Skin epidermis (tissue), 12 donors: ENCODE data around the gene ATF6.
"Not testable (repeated sequence)": the region's sequence is repeated elsewhere in the genome, so short reads cannot be mapped to it uniquely, and the experiment has no call there.

Experiments used
- H3K27ac ChIP-seq, 21 experiments: fragments of 200-600 bp; sonication (generic) in 11 of 21; one replicate each; pipeline ENCODE4 v1.5.0; 2020; ENCODE audit warnings: mild to moderate bottlenecking in 3 of 21, inconsistent platforms in 2 of 21, moderate library complexity in 2 of 21
- H3K4me3 ChIP-seq, 7 experiments: fragments of 200-600 bp; sonication (generic) in 2 of 7; one replicate each; pipeline ENCODE4 v1.5.0; 2020; ENCODE audit warnings: inconsistent platforms in 2 of 7, mild to moderate bottlenecking in 2 of 7, moderate library complexity in 1 of 7

The ATF6 gene

DNA sequence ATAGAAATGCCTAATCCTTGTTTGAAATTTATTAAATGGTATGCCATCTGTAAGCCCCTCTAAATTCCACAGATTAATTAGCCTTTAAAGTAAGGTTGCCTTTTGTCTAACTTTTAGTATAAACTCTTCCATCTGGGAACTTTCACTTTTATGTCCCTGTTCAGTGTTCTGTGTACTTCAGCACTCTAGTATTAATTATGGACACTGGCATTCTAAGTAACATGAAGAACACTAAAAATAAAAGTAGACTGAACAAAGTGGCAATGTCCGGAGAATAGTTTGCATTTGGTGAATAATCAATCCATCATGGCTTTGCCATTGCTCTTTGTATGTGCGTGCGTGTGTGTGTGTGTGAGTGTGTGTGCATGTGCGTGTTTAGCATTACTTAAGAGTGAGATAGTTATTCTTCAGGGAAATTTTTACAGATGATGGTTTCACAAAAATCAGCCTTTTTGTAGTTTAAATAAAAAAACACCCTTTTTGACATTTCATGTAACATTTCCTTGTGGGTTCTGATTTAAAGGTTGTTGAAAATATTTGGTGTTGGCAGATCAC is 51.1 kb downstream of the ATF6 start:
- no peak overlapping the region for H3K27ac ChIP-seq

DNA sequence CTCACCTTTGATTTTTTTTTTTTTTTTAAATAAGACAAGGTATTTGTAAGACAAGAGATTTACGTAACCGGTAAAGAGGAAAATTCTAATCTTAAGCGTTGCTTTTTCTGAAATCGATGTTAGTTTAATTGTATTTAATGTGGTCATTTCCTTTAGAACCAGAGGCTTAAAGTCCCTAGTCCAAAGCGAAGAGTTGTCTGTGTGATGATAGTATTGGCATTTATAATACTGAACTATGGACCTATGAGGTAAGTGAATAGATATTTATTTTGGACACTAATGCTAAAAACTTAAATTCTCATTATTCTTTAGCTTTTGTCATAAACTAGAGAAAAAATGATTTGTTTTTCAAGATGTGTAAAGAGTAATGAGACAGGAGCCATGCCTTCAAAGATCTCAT is 54.8 kb downstream of the ATF6 start:
- Histone ChIP-seq H3K27ac (no peak overlapping the region), H3K4me3 (no peak overlapping the region)

More for the DNA sequence above, 51.1 kb downstream of the ATF6 start:
- no peak overlapping the region for H3K4me3 ChIP-seq

DNA sequence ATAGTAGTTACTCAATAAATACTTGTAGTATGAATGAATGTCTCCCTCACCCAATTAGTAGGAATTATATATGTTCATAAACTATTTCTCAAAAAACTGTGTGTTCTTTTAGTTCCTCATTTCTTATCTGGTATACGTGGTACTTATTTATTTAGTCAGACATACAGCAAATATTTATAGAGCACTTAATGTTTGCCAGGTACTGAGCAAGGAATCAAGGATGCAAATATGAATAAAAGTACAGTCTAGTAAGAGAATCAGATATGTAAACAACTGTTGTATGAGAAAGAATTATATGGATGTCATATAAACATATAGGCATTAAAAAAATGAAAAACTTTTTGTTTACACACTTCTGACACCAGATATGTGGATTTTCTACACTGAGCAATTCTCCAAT is 58.5 kb downstream of the ATF6 start:
- Histone ChIP-seq H3K4me3 (no peak overlapping the region), H3K27ac (no peak overlapping the region)

DNA sequence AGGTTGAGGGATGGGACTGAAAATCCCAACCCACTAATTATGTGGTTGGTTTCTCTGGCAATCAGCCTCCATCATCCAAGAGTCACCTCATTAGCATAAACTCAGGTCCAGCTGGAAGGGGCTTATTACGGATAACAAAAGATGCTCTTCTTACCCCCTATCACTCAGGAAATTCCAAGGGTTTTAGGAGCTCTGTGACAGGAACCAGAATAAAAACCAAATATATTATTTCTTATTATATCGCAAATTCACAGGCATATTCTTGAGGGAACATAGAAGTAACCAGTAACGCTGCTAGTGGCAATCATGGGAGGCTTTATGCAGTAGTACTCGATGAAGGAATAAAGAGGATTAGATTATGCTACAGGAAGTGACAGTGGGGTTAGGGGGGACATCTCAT is 59.7 kb downstream of the ATF6 start:
- H3K27ac ChIP-seq = no peak overlapping the region
- H3K4me3 ChIP-seq = no peak overlapping the region

DNA sequence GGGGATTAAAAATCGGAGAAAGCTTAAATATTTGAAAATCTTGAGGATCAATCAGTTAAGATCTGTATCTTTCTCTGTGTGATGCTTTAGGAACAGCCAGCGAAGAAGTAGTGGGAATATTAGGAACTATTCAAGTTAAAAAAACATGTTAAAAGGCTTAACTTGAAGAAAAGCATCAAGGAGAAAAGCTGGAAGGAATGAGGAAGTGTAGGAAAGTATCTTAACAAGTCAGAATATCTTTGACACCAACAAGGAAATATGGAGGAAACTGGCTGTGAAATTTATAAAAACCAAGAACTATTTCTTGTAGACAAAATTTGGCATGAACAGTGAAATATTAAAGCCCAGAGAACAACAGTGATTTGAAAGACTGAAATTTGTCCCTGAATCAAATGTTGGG is 60.4 kb downstream of the ATF6 start:
- H3K4me3 ChIP-seq = no peak overlapping the region
- no peak overlapping the region for H3K27ac ChIP-seq

DNA sequence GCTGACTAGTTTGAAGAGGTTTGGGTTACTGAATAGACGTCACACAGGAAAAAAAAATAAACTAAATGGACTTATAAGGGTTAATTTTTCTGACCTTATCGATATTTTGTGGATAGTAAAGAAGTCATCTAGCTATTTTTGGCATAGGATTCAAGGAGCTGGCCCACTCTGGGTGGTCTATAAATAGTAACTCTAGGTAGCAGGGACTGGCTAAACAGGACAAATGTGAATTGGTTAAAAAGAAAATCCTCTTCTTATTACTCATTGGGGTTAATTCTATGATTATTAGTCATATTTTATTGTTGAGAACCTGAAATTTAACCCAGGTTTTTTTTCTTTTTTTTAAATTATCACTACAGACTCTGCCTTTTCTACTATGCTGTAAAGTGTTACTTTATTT is 61.7 kb downstream of the ATF6 start:
- Histone ChIP-seq H3K27ac (no peak overlapping the region), H3K4me3 (no peak overlapping the region)

DNA sequence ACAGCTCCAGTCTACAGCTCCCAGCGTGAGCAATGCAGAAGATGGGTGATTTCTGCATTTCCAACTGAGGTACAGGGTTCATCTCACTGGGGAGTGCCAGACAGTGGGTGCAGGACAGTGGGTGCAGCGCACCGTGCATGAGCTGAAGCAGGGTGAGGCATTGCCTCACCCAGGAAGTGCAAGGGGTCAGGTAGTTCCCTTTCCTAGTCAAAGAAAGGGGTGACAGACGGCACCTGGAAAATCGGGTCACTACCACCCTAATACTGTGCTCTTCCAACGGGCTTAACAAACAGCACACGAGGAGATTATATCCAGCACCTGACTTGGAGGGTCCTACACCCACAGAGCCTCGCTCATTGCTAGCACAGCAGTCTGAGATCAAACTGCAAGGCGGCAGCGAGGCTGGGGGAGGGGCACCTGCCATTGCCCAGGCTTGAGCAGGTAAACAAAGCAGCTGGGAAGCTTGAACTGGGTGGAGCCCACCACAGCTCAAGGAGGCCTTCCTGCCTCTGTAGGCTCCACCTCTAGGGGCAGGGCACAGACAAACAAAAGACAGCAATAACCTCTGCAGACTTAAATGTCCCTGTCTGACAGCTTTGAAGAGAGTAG is 66.3 kb downstream of the ATF6 start:
- H3K27ac ChIP-seq, H3K4me3 ChIP-seq: not testable (repeated sequence)

DNA sequence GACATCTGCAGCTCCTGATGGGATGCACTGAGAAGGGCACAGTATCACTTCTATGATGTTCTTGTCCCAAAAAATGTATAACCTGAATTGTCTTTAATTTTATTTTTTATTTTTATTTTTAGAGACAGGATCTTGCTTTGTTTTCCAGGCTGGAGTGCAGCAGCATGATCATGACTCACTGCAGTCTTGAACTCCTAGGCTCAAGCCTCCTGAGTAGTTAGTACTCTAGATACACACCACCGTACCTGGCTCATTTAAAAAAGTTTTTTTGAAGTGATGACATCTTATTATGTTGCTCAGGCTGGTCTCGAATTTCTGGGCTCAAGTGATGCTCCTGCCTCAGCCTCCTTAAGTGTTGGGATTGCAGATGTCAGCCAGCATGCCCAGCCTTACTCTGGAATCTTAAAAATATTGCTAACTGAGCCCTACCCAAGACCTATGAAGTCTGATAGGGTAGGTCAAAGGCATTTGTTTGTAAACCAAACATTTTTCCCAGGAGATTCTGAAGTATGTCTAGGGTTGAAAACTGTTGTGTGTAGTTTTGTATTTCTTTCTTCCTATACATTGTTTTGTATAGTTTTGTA is 68.9 kb downstream of the ATF6 start:
- peak overlapping the region in 2 of 21 experiments; percentile 26 to 31 for H3K27ac ChIP-seq
- no peak overlapping the region for H3K4me3 ChIP-seq

DNA sequence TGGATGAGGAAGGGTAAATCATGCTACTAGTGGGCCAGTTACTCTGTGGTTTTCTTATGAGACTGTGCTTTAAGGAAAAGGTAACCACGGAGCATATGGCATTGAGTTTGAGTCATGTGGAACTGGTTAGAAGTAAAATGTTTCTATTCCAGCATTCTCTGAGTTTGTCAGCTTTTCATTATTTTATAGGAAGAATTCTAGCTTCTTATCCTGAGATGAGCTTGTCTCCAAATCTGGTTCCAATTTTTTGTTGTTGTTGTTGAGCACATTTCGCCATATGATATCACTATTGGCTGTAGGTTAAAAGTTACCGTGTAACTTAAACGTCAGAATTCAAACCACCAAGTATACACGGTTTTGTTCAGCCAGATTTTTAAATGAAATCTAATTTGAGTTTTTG is 69.9 kb downstream of the ATF6 start:
- Histone ChIP-seq H3K27ac (peak overlapping the region in 2 of 21 experiments; percentile 3 to 26), H3K4me3 (no peak overlapping the region)

DNA sequence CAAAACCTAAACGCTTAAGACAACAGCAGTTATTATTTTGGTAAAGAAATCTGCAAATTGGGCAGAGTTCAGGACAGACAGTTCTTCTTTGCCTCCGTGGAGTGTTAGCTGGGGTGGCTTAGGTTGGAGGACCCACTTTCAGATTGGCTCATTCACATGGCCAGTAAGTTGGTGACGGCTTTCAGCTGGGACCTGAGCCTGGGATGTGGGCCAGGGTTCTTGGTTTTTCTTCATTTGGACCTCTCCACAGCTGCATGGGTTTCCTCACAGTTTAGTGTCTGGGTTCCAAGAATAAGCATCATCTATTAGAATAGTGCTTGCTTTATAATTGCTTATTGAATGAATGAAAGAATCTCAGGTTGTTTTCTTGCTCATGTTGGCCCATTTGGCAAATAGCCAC is 72.2 kb downstream of the ATF6 start:
- H3K27ac ChIP-seq = no peak overlapping the region
- H3K4me3 ChIP-seq = no peak overlapping the region

DNA sequence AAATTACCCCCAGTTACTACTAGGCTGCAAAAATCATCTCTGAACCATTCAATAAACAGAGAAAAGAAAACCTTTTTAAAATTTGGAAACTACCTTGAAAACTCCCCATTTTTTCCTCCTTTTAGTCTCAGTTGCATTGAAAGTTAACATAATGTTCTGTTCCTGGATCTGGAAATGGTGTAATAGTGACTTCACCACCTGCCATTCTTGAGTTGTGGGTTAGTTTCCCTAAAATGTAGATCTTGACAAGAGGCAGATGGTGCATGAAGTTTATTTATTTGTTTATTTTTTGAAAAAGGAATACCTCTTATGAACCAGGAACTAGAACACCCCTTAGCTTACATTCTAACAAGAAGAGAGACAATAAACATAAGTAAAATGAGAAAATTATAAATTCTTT is 72.8 kb downstream of the ATF6 start:
- Histone ChIP-seq H3K4me3 (no peak overlapping the region), H3K27ac (no peak overlapping the region)

DNA sequence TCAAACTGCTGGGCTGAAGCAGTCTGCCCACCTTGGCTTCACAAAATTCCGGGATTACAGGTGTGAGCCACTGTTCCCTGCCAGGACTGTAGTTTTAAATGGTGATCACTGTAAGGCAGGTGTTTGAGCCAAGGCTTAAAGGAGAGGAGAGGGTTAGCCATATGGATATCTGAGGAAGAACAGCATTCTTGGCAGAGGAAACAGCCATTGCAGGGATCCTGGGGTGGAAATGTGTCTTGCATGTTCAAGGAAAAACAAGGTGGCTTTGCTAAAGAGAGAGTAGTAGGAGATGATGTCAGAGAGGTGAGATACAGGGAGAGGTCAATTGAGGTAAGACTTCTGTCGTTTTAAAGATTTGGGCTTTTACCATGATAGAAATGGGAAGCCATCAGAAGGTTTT is 73.5 kb downstream of the ATF6 start:
- Histone ChIP-seq H3K4me3 (no peak overlapping the region), H3K27ac (no peak overlapping the region)

DNA sequence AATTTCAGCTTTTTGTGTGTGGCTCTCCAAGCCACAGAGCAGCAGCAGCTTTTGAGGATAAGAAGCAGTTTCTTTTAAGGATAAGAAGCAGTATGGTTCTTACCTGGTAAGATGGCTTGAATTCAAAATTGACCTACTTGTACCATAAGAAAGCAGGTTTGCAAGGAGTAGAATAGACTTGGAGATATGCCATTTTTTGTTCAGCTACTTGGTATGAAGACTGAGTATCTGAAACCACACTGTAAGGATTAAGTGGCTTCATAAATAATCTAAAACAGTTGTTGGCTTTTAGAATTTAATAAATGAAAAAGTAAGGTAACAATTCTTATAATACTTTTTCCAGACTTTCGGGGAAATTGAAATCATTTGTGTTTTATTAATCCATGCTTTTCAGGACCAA is 74.2 kb downstream of the ATF6 start:
- no peak overlapping the region for H3K27ac ChIP-seq
- H3K4me3 ChIP-seq = no peak overlapping the region

DNA sequence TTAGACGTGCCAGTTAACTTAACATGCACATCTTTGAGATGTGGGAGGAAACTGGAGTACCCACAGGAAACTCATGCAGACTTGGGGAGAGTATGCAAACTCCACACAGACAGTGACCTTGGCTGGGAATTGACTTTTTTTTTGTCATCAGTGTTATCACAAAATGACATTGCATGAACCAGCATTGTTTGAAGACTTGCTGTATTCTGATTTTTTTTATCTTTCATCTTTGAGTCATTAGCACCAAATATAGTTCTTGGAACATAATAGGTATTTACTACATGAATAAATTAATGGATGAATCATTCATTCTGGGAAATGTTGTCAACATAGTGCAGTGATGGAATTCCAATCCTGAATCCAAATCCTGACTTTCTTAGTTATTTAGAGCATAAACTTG is 77.0 kb downstream of the ATF6 start:
- Histone ChIP-seq H3K27ac (peak overlapping the region in 1 of 21 experiments; percentile 40), H3K4me3 (no peak overlapping the region)

DNA sequence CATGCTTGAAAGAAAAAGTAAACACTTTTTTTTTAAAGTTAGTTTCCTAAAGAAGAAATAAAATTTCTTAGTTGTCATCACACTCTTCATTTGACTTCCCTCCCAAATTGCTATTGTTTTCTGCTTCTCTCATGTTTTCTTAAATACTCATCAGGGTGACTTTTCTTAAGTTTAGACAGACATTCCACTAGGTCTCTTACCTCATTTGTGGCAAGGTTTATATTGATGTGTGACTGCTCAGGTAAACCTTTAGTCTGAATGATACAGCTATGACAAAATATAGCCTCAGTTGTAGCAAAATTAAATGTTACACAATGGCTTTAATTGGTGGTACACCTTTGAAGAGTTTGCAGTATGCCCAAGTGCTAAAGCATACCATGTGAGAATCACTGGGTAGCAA is 78.6 kb downstream of the ATF6 start:
- H3K27ac ChIP-seq = no peak overlapping the region
- H3K4me3 ChIP-seq = no peak overlapping the region

DNA sequence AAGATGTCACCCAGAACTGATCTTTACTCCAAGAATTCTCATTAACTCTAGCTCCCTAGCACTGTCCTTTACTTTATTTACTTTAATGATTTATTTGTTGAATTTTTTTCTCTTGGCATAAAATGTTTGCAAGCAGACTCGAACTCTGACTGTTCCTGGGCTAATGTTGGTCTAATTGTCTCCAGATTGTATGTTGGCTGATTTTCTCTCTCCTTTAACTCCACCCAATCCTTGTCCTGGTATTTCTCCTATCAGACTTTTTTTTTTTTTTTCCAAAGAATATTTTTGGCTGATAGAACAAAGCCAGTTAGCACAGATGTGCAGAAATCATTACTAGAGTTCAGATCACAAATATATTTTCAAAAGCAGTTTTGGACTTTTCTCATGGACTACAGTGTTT is 82.6 kb downstream of the ATF6 start:
- Histone ChIP-seq H3K4me3 (no peak overlapping the region), H3K27ac (no peak overlapping the region)

DNA sequence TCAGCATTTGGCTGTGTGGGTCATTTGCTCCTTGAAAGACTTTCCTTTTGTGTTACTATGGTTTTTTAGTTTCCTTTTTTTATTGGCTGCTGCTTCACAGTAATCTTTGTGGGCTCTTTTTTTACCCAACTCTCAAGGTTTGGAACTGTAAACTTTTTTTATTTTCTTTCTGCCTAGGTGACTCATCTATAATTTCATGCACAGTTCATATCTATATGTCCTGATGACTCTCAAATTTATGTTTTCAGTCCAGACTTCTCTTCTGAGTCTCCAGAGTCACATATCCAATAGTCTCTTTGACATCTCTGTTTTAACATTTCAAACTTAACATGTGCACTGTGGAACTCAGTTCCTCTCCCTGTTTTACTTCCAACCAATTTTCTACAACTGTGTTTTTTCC is 83.4 kb downstream of the ATF6 start:
- no peak overlapping the region for H3K27ac ChIP-seq

DNA sequence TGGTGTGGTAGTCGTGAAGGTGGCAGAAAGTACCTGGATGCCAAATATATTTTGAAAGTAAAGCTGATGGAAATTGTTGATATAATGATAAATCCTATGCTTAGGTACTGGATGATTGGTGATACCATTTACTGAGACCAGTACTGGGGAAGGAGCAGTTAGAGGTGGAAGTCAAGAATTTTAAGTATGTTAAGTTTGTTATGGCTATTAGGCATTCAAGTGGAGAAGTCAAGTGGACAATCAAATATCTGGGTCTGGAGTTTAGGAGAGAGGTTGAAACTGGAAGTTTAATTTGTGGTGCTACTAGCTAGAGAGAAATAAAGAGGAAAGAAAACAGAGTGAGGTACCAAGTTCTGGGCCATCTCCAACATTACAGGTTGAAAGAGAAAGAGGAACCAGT is 89.1 kb downstream of the ATF6 start:
- no peak overlapping the region for H3K27ac ChIP-seq
- H3K4me3 ChIP-seq = no peak overlapping the region

More for the DNA sequence above, 83.4 kb downstream of the ATF6 start:
- H3K4me3 ChIP-seq = no peak overlapping the region

DNA sequence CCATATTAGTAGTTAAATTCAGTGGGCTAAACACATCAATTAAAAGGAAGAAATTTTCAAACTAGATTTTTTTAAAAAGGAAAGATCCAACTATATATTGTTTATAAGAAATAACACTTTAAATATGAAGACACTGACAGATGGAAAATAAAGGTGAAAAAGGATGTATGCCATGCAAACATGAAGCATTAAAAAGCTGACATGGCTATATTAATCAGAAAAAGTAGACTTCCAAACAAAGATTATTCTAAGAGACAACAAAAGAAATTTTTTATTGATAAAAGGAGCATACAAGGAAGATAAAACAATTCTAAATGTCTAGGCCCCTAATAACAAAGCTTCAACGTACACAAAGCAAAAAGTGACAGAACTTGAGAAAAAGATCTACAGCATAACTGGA is 92.2 kb downstream of the ATF6 start:
- Histone ChIP-seq H3K4me3 (no peak overlapping the region), H3K27ac (no peak overlapping the region)

DNA sequence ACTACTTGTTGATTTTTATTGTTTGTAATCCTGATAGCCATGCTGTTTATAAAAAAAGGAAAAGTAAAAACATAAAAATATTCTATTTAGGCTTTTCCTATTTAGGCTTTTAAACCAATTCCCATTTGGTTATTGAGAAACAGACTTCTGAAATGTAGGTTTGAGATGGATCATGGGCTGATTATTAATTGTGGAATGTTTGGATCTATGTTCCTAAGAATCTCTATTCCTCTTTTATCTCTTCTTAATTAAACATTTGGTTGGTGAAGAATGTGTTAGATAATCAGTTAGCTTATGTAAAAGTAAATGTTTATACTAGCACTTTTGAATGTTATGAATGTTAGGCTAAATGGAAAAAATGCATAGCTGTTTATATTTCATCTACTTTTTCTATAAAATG is 97.4 kb downstream of the ATF6 start:
- no peak overlapping the region for H3K27ac ChIP-seq
- no peak overlapping the region for H3K4me3 ChIP-seq

DNA sequence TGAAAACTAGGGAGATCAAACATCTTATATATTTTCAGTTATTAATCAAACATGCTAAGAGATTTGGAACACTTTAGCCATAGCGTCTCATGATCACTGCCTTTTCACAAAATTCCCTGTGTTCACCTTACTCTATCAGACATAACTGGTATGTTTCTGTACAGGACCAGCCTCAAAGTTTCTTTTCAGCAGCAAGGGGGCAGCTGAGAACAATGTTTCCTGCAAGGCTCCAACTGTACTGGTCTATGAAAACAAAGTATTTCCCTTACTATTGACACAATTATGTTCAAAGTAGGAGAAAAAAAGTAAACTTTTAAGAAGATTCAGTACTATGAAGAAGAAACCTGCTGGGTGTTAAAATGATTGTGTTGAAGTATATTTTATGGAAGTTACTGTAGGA is 98.5 kb downstream of the ATF6 start:
- H3K4me3 ChIP-seq = no peak overlapping the region
- H3K27ac ChIP-seq = no peak overlapping the region

DNA sequence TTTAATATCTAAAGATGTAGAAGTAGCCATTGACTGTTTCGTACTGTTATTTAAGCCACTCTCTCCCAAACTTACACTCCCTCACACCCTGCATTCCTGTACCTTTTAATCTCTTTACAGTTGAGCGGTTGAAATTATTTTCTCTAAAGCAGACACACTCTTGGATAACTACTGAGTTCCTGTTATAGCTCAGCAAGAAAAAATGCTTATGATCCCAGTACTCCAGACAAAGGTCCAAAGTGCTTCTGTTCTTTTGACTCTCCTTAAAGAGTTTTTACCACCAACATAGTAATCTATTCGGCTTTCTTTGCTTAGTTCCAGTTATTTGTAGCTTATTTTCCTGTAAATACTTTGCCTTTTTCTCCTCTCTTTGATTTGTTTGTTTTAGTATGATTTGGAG is 100.1 kb downstream of the ATF6 start:
- no peak overlapping the region for H3K27ac ChIP-seq
- no peak overlapping the region for H3K4me3 ChIP-seq
